ENCODE data around the gene WIPF2.

GRCh38 chr17:40326014-40326831 is 107.1 kb downstream of the WIPF2 start:
- no peak for TF ChIP-seq CTCF (IDR thresholded peaks at IDR 0.05)
- TF ChIP-seq POLR2A (IDR thresholded peaks at IDR 0.05): no peak
